Cardiac septum (tissue), 1 donor: ENCODE data around the gene CLDN24. TPM values are rescaled to one million over a fixed set of nuclear protein-coding genes. Genes with fewer than 3 reads are reported as not detected.
"Not testable (repeated sequence)": the region's sequence is repeated elsewhere in the genome, so short reads cannot be mapped to it uniquely, and the experiment has no call there.

Experiments
- DNase-seq: peaks from one replicate; pipeline ENCODE4 v3.0.0-alpha.2; 2020; ENCODE audit warnings: low spot score
- intact Hi-C: fragments of 100-400 bp; cut with DNase I; formaldehyde crosslinking; loops from one replicate; pipeline ENCODE4 v1.14.0; 2022
- total RNA-seq: library from RNA; stranded (reverse); fragmentation: NEBNext Ultra II Directional; extraction: Animal tissue kit (Norgen Biotek cat#: 25700); gene quantifications from one replicate; pipeline ENCODE4 v1.2.1, GENCODE V29; 2021
- donor health status: DM: no; HTN: no; CAD: no.

The CLDN24 gene
- total RNA-seq, 1 donor from 2014 or later = not detected

DNA sequence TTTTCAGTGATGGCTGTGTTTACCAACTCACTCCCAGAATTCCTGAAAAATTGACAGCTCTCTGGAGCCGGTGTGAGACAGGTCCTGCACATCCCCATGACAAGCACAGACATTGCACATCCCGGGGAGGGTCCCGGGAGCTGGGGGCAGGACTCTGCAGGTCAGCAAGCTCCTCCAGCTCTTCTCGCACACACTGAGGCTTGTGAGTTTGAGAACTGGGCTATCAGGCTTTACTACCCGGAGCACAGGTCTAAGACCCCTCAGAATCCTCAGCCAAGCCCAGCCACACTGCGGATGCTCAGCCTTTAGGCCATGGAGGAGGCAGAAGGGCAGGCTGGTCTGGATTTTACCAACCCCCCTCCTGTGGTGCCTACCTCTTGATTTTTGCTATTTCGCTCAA lies 5.6 kb upstream of the CLDN24 start:
- intact Hi-C loops = no loop called here
- peak; percentile 36 for DNase-seq

- intact Hi-C loops = no loop called here
- no peak for DNase-seq
Measured at GRCh38 chr4:183326853-183327252, 4.6 kb upstream of the CLDN24 start.

GRCh38 chr4:183326387-183326786 lies 4.2 kb upstream of the CLDN24 start:
- intact Hi-C loops = not testable (repeated sequence)
- peak; percentile 54 for DNase-seq

DNA sequence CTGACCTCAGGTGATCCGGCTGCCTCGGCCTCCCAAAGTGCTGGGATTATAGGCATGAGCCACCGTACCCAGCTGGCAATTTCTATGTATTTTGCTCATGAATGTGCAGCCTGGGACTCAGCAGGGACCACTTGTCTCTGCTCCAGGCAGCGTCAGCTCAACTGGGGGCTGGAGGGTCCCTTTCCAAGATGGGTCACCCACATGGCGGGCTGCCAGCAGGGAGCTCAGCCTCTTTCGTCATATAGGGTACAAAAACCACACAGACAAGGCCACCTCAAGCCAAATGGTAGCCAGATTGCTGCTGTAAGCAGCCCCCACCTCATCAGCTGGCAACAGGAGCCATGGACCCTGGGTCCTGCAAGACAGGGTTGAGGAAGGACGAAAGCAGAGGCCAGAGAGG lies 2.4 kb upstream of the CLDN24 start:
- intact Hi-C loops = no loop called here
- peak; percentile 71 for DNase-seq

- intact Hi-C loops, DNase-seq: not testable (repeated sequence)
Measured at GRCh38 chr4:183324056-183324455, 1.8 kb upstream of the CLDN24 start.

DNA sequence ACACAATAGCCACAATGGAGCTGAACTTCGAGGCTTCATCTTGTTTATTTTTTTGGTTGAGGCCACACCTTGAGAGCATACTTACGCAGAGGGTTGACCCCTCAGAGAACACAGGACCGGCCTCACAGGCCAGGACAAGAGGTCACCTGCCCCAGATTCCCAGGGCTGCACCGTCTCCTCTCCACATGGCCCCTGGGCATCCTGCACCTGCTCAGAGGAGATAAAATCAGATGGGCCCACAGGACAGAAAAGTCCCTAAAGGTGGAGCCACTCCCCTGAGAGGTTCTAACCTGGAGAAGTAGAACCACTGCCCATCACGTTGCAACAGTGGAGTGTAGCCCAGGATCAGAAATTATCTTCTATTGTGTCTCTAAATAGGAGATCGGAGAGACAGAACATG lies 1.1 kb upstream of the CLDN24 start:
- DNase-seq = no peak
- intact Hi-C loops = no loop called here

DNA sequence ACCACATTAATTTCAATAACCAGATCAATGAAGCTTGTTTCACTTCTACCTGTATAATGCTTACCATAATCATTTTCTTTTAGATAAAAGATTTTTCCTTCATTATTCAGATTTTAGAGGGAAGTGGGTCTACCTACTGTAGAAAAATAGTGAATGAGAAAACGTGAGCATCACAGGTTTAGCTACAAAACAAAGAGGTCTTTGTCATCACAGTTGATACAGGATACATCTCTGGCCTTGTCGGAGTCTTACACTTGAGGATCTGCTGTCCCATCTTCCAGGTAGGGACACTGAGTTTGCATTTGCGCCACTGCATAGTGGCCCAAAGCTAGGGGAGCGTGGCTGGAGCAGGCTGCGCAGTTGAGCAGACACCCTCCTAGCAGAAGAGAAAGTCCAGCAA lies 710 bp downstream of the CLDN24 start:
- intact Hi-C loops = no loop called here
- no peak for DNase-seq

- DNase-seq = no peak
- intact Hi-C loops = no loop called here
Measured at GRCh38 chr4:183321079-183321478, 1.1 kb downstream of the CLDN24 start.

GRCh38 chr4:183320211-183321059 lies 1.8 kb downstream of the CLDN24 start, which contains the start of gene CLDN22:
Gene CLDN22, minus strand, starts transcription at chr4:183320276. Its CDS starts 58 bp downstream, at chr4:183320218.
- no peak for DNase-seq
- intact Hi-C loops = no loop called here

DNA sequence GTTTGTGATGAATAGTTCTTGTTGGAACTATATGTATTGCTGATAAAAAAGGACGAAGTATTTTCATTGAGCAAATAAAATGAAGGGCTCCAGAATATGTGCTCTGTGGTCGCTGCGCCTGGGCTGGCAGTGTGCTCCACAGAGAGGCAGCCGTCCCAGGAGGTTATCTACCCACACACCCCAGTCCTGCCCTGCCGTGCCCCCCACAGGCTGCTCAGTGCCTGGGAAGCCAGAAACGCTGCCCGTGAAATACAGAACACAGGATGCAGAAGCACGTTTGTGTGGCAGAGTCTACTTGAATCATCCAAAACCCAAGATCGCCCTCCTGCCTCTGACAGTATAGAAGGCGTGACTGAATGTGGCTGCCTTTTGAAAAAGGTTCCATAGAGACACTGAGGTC lies 3.6 kb downstream of the CLDN24 start:
- intact Hi-C loops = no loop called here
- DNase-seq = no peak

DNA sequence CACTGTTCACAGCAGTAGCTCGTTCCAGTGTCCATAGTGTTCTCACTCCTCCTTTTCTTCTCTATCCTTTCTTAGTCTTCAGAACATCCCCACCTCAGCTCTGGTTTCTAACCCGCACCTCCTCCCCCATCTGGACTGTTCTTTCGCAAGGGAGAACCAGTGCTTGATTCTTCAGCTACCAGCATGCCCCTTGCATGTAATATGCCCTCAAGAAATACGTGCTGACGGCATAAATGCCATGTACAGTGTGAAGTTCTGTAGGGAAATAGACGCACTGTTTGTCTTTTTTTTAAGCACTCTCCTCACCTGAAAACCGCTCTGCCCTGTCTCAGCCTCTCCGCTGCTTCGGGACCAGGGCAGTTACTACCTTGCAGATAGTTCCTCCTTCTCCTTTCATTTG lies 7.4 kb downstream of the CLDN24 start:
- intact Hi-C loops = no loop called here
- DNase-seq = no peak

DNA sequence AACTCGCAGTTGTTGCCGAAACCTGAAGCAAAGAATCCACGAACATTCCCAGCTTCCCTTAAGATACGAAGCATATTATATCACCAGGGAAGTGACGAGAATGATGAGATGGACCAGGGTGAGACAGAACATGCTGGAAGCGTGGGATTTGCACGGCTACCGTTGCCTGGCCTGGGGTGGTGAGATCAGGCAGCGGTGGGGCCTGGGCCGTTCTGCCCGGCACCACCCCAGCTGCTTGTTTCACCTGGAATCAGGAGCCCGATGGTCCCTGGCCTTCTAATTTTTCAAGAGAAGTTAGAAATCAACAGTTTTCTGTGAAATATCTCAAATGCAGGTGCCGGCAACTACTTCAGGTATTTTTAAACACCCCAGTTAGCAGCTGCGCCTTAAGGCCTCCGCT lies 7.9 kb downstream of the CLDN24 start:
- DNase-seq = no peak
- intact Hi-C loops = no loop called here

DNA sequence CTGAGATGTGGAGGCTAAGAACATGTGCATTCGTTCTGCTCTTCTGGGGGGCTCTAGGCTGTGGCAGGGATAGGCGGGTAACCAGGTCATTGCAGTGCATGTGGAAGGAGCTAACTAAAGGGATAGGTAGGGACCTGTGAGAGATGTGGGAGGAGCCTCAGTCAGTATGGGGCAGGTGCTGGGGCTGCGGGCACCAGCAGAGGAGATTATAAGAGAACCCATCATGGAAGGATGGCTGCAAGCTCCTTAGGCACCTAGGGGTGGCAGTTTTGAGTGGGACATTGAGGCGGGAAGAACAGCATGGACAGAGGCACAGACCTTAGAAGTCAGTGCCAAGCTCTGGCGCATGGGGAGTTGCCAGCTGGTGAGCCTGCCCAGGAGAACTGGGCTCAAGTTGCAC lies 9.4 kb downstream of the CLDN24 start:
- intact Hi-C loops = no loop called here
- no peak for DNase-seq

DNA sequence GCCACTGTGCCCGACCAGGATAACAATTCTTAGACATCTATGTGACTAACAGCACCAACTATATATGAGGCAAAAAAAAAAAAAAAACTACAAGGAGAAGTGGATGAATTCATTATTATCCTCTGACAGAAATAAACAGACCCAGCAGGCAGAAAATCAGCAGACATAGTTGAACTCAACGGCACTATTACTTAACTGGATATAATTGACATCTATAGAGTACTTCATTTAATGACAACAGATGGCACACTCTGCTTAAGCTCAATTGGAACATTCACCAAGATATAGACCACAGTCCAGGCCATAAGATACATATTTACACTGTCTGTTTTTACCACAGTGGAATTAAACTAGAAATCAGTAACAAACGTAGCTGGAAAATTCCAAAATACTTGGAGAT lies 15.4 kb downstream of the CLDN24 start:
- intact Hi-C loops = no loop called here
- DNase-seq = no peak

DNA sequence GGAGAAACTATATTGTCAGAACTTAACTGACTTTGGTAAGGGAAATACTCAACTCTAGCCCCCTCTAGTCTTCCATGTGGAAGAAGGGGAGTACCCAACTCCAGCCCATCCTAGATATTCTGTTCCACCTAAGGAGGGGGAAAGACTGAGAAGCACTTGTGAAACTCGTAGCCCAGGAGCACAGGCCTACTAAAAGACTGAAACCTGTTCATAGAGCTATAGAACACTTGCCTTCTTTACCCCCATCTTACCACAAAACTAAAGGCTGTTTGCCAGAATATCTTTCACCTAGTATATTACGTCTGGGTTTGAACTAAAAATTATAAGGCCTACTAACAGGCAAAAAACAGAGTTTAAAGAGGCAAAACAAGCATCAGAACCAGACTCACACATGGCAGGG lies 17.7 kb downstream of the CLDN24 start:
- no peak for DNase-seq
- intact Hi-C loops = no loop called here

DNA sequence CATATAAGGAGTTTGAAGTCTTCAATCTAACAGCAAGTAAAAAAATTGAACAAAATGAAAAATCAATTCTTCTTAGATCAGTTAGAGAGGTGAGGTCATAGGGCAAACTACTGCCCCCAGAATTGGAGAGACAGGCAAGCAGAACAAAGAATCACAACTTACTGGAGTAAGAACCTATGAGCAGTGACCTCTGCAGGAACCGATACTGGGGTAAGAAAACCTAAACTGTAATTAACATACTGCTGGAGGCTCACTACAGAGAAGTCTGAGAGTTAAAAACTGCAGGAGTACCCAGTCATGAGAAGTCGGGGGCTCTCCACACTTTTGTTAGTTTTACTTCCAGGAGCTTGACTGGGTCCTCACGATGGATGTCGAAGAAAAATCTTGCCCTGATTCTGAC lies 18.2 kb downstream of the CLDN24 start:
- intact Hi-C loops = no loop called here
- DNase-seq = no peak

DNA sequence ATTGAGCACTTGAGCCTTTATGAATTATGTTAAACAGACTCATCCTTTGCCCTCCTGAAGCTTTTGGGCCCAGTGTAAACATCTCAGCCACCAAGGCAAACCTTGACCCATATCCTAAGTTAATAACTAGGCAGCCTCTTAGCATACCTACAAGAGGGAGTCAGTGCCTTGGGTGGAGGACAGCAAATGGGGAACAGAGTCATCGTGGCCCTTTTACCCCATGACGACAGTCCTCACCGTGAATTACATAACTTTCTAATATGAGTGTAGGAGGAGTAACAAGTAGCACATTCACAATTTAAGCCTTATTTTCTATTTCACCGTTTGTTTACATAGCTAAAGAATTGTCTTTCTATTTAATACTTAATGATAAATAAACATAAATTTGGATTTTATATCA lies 18.9 kb downstream of the CLDN24 start:
- no peak for DNase-seq
- intact Hi-C loops = no loop called here

GRCh38 chr4:183300655-183301054 lies 21.6 kb downstream of the CLDN24 start:
- intact Hi-C loops = no loop called here
- no peak for DNase-seq

DNA sequence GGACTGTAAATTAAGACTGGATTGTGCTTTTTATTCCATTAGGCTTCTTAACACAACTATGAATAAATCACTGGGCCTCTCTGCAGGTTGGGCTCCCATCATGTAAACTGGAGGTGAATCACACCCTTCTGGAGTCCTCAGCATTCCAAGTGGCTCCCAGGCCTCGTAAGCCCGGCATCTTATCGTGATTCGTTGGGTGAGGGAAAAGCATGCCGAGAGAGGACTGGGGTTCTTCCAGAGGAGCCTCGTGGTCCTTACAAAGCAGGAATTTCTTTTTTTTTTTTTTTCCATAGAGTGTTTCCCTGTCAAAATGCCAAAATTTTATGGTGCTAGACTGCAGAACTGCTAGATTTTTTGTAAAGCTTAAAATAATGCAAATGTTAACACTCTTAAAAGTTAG lies 22.2 kb downstream of the CLDN24 start:
- DNase-seq = no peak
- intact Hi-C loops = no loop called here

DNA sequence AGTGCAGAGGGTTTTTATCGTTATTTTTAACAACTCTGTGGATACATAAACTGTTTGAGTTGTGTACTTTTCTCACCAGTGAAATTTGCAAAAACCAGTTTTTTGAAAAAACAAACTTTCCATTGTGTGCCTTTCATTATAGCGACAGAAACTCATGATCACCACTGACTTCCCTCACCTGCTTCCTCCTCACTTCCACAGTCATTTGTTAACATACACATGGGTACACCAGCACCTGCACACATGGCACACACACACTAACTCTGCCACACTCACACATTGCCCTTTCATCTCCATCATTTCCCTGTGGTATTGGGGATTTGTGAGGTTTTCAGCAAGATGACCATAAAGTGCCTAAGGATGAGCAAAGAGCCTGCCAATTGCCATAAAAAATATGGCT lies 22.8 kb downstream of the CLDN24 start:
- intact Hi-C loops = no loop called here
- no peak for DNase-seq

- intact Hi-C loops = no loop called here
- DNase-seq = no peak
Measured at GRCh38 chr4:183297675-183298074, 24.6 kb downstream of the CLDN24 start.

- no peak for DNase-seq
- intact Hi-C loops = no loop called here
Measured at GRCh38 chr4:183295711-183296110, 26.5 kb downstream of the CLDN24 start.
